PFSK-1 (cell line): ENCODE data around the gene GPR176.

ENCODE experiments used
- POLR2AphosphoS5 ChIP-seq: IDR thresholded peaks from 2 replicates; pipeline ENCODE4 v1.6.1; 2012; ENCODE audit warnings: low read depth, mild to moderate bottlenecking, control low read depth, low read length, moderate library complexity
- REST ChIP-seq, 2 experiments: IDR thresholded peaks; 2 replicates each; pipeline versions ENCODE4 v1.6.1 to v1.8.0; 2011 to 2012; ENCODE audit warnings: low read depth in 2 of 2, low read length in 2 of 2, control low read depth in 1 of 2, inconsistent platforms in 1 of 2, mild to moderate bottlenecking in 1 of 2, moderate library complexity in 1 of 2; ENCODE audit not compliant: insufficient read depth in 1 of 2
- SIN3A ChIP-seq: IDR thresholded peaks from 2 replicates; pipeline ENCODE4 v1.6.1; 2012; ENCODE audit warnings: mild to moderate bottlenecking, low read length, moderate library complexity, borderline replicate concordance; ENCODE audit not compliant: insufficient read depth
- TAF1 ChIP-seq: IDR thresholded peaks from 2 replicates; pipeline ENCODE4 v1.6.1; 2012; ENCODE audit warnings: low read length, control low read depth, borderline replicate concordance; ENCODE audit not compliant: insufficient read depth

- TF ChIP-seq TAF1 (no peak), POLR2AphosphoS5 (no peak), SIN3A (no peak), REST (IDR thresholded peaks at IDR 0.05; ENCODE audit: insufficient read depth in 1 of 2, low read depth in 2 of 2, low read length in 2 of 2) (no peak)
Measured at GRCh38 chr15:39926526-39926925, 6.5 kb upstream of the GPR176 start.
